ENCODE results near the gene NMNAT2. TPM values are rescaled to one million over a fixed set of nuclear protein-coding genes. Genes with fewer than 3 reads are reported as not detected.

NMNAT2 gene
- total RNA-seq, 1 experiment from 2014 or later = not detected

GRCh38 chr1:183355797-183356196 is 62.4 kb downstream of the NMNAT2 start:
- Histone ChIP-seq H3K79me2 (ENCODE audit: insufficient read depth, low read length) (no peaks in the 10 kb centered on the region), H3K9ac (ENCODE audit: low read length) (no peak overlapping the region), H3K4me1 (ENCODE audit: control insufficient read depth in 1 of 2, insufficient read depth in 2 of 2, low read length in 2 of 2) (no peaks in the 10 kb centered on the region), H3K4me2 (ENCODE audit: low read length) (no peak overlapping the region), H3K27ac (ENCODE audit: low read depth, low read length) (no peak overlapping the region), H3K27me3 (ENCODE audit: insufficient read depth, low read length) (peaks cover 12% of the 10 kb centered on the region; the same call in 1 of the 2 replicates), H3K4me3 (replicated peaks in 1 of 2; ENCODE audit: low read depth in 1 of 2, low read length in 2 of 2) (no peak overlapping the region), H2AFZ (ENCODE audit: low read depth, low read length, poor library complexity, severe bottlenecking) (no peak overlapping the region), H4K20me1 (ENCODE audit: insufficient read depth) (no peaks in the 10 kb centered on the region), H3K9me2 (ENCODE audit: insufficient read depth) (no peaks in the 10 kb centered on the region), H3K9me3 (ENCODE audit: control insufficient read depth in 1 of 2, insufficient read depth in 1 of 2, low read depth in 1 of 2, low read length in 2 of 2) (no peaks in the 10 kb centered on the region), H3K36me3 (ENCODE audit: control insufficient read depth in 1 of 2, insufficient read depth in 2 of 2, low read length in 2 of 2) (no peaks in the 10 kb centered on the region)
- CTCF ChIA-PET = no interaction called here
- intact Hi-C loops (cut with micrococcal nuclease) = no loop called here
- RAD21 ChIA-PET (ENCODE audit: low non-redundant PET in 1 of 2, low total read pairs in 2 of 2, uncharacterized antibody in 2 of 2, unreplicated experiment in 2 of 2) = no interaction called here
- no TSS peak for BruUV-seq (replicated peaks)
- DNase-seq (ENCODE audit: low read depth, low spot score) (no peak), ATAC-seq (no peak)
- TF ChIP-seq ZFX (IDR thresholded peaks at IDR 0.05) = no peak
- no peak for TF ChIP-seq FOSL1 (IDR thresholded peaks at IDR 0.05; ENCODE audit: low read depth)
- TF ChIP-seq TCF7L2 (IDR thresholded peaks at IDR 0.05; ENCODE audit: borderline replicate concordance, extremely low read depth, insufficient read depth, insufficient read length) = no peak
- no peak for TF ChIP-seq ZNF274 (IDR thresholded peaks at IDR 0.05; ENCODE audit: low read depth, low read length)
- TF ChIP-seq RAD21 (IDR thresholded peaks at IDR 0.05; ENCODE audit: low read depth) = no peak
- no peak for TF ChIP-seq POLR2A (IDR thresholded peaks at IDR 0.05; ENCODE audit: borderline replicate concordance, extremely low read depth, insufficient read depth, insufficient read length)
- TF ChIP-seq SIN3A (IDR thresholded peaks at IDR 0.05; ENCODE audit: low read depth) = no peak
- no peak for TF ChIP-seq ELF1 (IDR thresholded peaks at IDR 0.05; ENCODE audit: borderline replicate concordance, low read depth)
- no peak for TF ChIP-seq EZH2 (IDR thresholded peaks at IDR 0.05)
- no peak for TF ChIP-seq YY1 (IDR thresholded peaks at IDR 0.05; ENCODE audit: extremely low read depth, insufficient replicate concordance, low read depth, low read length)
- TF ChIP-seq CTCF (IDR thresholded peaks at IDR 0.05 in 2 of 3, conservative IDR thresholded peaks at IDR 0.05 in 1 of 3; ENCODE audit: borderline replicate concordance in 1 of 3, insufficient read depth in 1 of 3, low read depth in 2 of 3, low read length in 2 of 3) = no peak
- TF ChIP-seq SRF (IDR thresholded peaks at IDR 0.05; ENCODE audit: low read depth) = no peak
- TF ChIP-seq POLR2AphosphoS5 (IDR thresholded peaks at IDR 0.05; ENCODE audit: low read depth, low read length) = no peak
- TF ChIP-seq ZBTB33 (IDR thresholded peaks at IDR 0.05; ENCODE audit: extremely low read depth, insufficient replicate concordance, low read length) = no peak
- TF ChIP-seq MAX (IDR thresholded peaks at IDR 0.05) = no peak
- TF ChIP-seq CBX3 (IDR thresholded peaks at IDR 0.05; ENCODE audit: low read depth) = no peak
- TF ChIP-seq EZH2phosphoT487 (IDR thresholded peaks at IDR 0.05; ENCODE audit: borderline replicate concordance) = no peak
- no peak for TF ChIP-seq EGR1 (IDR thresholded peaks at IDR 0.05; ENCODE audit: low read depth)
- TF ChIP-seq SP1 (IDR thresholded peaks at IDR 0.05; ENCODE audit: low read depth) = no peak
- POLR2A ChIA-PET = no interaction called here

Measured in HCT116 (cell line).